ENCODE measurements around the gene CCDC157.
A peak's percentile ranks its signal among the peaks of the same experiment; 100 is the strongest.

CCDC157 gene

DNA sequence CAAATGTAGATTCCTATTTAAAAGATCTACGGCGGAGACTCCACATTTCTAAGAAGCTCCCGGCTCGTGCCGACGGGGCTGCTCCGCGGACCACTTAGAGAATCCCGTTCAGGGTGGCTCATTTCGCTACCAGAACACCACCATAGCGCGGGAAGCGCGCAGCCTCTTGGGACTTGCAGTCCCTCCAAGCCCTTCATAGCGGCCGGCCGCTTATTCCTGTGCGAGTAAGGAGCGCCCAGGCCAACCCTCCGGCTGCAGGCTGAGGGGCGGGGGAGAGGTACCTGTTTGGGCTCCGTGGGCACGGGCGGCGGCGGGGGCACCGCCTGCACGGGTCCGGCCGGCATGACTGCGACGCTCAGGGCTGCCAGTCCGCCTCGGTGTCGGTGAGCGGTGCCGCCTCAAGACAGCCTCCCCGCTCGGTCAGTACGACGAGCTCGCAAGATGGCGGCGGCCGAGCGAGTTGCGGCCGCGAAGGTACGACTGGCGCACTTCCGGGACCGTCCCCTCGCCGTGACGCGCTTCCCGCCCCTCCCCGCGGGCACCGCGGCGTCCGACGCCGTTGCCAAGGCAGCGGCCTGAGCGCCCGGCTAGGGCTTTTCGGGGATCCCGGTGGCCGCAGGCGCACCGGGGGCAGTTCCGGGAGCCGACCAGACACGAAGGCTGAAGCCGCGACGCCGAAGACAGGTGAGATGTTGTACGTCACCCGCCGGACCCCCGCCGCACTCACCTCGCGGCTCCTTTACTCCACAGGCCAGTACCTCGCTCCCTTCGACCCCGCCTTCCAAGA, at the start of gene CCDC157, which contains the start of gene SF3A1:
Gene CCDC157, plus strand, starts transcription at position 559 of the 787 bp plus-strand sequence. CDS start 8,994 bp downstream, outside the sequence.
Gene SF3A1, minus strand, starts transcription at position 446 of the 787 bp plus-strand sequence. Its CDS starts 102 bp downstream, at position 344.
- peak; percentile 72 for DNase-seq

DNA sequence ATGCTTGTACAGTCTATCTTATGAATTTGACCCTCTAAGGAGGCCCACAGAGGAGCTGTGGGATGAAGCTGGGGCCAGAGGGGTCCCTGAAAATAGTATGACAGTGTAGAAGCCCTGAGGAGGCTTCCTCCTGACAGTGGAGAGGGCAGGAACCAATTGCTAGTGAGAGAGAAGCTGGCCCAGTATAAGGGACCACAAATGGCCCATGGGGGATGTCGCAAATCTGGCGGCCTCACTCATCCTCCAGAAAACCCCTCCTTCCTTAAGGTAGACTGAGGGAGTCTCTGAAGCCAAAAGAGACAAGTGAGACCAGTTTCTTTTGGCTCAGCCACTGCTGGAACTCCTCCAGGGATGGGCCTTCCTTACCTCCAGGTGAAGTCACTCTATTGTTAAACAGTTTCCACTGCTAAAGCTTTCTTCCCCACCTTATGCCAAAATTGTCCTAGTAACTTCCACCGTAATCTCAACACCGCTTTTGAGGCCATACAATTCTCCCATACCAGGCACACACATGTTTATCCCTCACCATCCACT, 49.7 kb upstream of the CCDC157 start:
- DNase-seq: no peak

DNA sequence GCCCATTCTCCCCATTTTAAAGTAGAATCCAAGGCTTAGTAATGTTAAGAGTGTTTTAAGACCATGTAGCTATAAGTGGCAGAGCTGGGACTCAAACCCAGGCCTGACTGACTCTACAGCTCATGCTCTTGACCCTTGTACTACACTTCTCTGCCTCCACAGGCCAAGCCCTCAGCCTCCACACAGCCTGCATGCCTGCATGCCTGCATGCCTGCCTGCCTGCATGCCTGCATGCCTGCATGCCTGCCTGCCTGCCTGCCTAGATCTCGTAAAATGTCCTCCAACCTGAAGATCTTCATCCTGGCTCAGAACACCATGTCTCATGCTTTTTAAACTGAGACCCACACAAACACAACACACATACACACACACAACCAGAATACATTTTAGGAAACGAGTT, 48.7 kb upstream of the CCDC157 start:
- no peak for DNase-seq

DNA sequence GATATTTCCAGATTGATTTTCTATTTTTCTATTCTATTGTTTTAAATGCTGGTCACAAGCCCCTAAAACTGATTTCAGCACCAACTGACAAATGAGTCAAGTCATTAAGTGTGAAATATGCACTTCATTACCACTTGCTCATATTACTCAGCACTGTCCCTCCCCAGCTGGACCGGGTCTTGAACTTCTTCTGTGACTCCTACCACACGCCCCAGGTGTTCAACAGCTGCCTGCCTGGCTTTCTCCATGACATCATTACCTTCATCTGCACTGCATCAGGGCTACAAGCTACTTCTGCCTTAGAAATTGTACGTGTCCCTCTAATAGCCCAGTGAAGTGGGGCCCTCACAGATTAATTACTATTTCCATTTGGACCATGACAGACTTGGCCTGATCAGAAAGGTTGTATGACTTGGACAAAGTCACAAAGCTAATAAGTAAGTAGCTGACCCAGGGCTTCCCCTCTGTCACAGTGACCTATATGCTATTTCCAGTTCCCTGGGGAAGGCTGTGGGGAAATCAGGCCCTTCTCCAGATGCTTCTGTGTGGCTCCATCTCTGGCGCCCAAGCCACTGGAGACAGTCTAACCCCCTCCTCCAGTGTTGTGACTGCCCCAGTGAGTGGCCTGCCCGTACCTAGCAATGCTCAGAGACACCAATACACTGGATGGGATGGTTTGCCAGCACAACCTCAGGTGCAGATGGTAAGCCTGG, 48.1 kb upstream of the CCDC157 start:
- peak; percentile 25 for DNase-seq

GRCh38 chr22:30309951-30310741, 46.7 kb upstream of the CCDC157 start:
- no peak for DNase-seq

GRCh38 chr22:30310881-30311771, 45.7 kb upstream of the CCDC157 start:
- DNase-seq: no peak

- no peak for DNase-seq
Observed at GRCh38 chr22:30312053-30312452, 44.8 kb upstream of the CCDC157 start.

- DNase-seq: no peak
Observed at GRCh38 chr22:30313527-30314363, 43.1 kb upstream of the CCDC157 start.

- peak; percentile 15 for DNase-seq
Observed at GRCh38 chr22:30314915-30315314, 41.9 kb upstream of the CCDC157 start.

DNA sequence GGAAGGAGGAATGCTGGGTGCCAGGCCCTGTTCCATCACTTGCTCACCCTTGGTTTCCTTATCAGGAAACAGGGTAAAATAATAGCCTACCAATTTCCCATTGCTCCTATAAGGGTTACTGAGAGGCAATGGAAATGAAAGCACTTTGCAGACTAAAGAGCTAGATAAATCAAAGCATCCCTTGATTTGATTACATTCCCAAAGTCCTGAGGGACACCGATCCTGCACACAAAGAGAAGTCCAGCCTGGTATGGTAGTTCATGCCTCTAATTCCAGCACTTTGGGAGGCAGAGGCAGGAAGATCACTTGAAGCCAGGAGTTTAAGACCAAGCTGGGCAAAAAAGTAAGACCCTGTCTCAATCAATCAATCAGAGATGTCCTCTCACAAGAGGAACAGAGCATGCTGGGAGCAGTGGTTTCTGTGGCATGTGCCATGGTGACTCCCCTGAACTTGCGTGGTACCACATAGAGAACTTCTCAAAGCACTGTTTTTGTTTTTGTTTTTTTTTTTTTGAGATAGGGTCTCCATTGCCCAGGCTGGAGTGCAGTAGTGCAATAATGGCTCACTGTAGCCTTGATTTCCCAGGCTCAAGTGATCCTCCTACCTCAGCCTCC, 40.7 kb upstream of the CCDC157 start:
- no peak for DNase-seq

DNA sequence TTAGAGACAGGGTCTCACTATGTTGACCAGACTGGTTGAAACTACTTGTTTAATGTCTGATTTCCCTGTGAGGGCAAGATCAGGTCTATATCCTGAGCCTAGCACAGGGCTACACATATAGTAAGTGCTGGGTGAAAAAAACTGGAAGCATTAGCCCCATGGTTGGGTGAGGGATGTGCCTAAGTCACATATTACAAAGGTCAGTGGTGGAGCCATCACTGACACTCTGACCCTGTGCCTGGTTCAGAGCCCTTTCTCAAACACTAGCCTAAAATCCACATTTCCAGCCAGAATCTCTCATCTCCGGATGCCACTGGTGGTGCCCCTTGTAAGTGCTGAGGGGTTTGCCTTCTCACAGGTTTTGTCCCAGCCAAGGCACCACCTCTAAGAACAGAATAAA, 39.0 kb upstream of the CCDC157 start:
- no peak for DNase-seq

- no peak for DNase-seq
Observed at GRCh38 chr22:30318799-30319419, 37.9 kb upstream of the CCDC157 start.

DNA sequence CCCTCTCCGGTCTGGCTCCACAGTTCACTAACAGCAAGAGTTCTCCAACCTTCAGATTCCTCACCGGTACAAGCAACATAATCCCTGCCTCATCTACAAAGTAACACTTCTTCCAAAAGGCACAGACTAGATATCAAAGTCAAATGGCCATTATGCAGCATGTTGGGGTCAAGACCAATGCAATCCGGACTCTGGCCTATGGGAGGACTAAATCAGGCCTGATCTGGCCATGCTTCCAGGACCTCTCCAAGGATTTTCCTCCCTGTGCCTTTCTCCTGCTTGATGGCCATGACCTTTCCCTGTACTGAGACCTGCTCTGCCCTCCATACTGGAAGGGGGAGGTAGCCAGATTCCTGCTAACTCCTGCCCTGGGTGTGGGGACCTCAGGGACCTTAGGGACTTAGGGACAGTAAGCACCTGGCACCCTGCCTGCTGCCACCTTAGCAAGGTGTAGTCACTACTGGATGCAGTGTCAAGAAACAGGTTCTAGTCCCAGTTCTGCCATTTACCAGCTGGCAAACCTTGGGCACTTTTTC, 36.7 kb upstream of the CCDC157 start:
- DNase-seq: no peak

DNA sequence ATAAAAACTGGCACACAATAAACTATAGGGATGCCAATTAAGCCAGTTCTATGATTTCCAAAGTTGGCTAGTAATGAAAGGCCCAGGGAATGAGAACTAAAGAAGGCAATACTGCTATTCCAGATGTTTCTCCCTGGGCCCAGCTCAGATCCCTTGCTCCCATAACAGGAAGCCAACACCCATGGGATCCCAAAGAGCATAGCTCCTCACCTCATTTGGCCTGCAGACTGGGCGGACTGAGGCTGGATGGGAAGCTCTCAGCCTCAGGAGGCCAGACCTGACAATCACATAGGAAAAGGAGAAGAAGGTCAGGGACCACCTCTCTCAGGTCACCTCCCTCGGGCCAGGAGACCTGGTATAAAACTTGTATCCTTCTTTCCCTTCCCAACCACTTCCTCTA, 35.3 kb upstream of the CCDC157 start:
- DNase-seq: no peak

DNA sequence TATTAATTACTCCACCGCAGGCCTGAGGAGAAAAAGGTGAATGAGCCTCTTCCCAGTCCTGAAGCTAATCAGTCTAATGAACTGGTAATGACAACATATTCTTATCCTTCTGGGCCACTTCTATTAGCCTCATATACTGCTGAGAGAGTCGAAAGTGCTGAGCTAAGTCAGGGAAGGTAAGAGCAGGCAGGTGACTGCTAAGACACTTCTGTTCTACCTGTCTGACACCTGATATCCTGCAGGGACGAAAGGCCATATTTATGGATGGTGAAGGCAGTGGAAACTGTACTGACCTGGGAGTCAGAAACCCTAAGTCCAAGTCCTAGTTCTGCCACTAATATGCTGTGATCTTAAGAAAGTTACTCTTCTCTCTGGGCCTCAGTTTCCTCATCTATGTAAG, 33.6 kb upstream of the CCDC157 start:
- no peak for DNase-seq

GRCh38 chr22:30324014-30324730, 32.6 kb upstream of the CCDC157 start:
- no peak for DNase-seq

DNA sequence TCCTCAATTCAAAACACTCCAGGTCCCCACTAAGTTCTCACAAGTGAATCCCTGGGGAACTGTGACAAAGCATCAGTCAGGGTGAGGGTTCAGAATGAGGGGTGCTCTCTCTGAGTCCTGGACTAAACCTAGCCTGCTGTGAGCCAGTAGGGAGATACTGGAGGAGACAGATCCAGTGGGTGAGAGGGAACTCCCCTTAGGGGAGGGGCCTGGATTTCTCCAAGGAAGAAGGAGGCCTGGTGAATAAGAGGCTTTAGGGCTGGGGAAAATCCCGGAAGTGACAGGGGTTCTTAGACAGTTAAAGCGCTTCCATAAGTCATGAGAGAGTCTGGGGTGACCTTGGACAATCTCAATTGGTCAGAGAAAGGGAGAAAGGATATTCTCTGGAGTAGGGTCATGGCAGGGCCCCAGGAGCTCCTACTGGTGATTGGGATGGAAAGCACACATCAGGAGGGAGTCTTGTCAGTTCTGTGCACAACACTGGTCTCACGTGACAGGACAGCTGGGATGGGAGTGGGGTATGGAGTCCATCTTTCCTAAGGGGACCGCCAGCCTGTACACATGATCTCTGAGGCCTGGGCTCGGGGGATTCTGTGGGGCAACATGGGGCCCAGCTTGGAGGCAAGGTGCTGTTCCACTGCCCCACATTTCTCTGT, 31.6 kb upstream of the CCDC157 start:
- no peak for DNase-seq

DNA sequence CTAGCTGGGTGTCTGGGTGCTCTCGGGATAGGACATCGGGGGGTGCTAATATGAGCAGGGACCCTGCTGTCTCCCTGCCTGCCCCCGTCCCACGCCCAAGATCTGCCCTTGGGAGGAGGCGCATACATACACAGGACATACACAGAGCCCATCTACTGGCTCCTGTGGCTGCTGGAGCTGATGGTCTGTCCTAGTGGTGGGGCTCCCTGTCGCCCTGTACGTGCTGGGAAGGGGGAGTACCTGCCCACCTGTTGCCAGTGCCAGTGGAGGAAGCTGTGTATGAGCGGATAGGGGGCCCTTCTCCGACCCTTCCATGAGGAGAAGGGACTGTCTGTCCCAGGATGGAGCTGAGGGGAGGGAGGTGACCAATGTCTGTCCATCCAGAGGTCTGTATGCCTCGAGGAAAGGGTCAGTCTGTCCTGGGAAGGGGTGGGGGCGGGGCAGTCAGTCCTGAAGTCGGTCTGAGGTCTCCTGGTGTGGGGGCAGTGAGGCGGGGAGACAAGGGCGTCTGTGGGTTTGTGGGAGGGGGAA, 31.0 kb upstream of the CCDC157 start:
- no peak for DNase-seq

Measured in activated T-cell treated with anti-CD3 and anti-CD28 coated beads for 4 hours (primary cell).